ENCODE measurements around the gene LAMC2.

The LAMC2 gene

DNA sequence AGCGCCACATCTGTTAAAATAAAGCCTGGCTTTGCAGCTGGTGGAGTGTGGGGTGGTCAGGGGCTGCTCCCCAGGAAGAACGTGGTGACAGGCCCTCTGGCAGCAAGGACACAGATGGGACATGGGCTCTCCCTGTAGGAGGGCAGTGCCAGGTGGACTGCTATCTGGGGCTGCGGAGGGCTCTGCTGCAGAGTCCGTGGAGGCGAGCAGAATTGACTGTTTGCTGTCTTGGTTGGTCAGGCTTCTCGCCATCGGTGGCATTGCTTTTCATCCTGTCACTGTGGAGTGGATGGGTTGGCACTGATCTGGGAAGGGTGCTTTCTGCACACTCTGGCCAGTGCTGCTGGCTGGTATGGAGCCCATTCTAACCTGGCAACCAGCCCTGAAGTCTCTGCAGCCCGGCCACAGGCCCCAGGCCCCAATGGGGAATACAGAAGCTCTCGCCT lies 103.0 kb downstream of the LAMC2 start:
- no peak for DNase-seq

DNA sequence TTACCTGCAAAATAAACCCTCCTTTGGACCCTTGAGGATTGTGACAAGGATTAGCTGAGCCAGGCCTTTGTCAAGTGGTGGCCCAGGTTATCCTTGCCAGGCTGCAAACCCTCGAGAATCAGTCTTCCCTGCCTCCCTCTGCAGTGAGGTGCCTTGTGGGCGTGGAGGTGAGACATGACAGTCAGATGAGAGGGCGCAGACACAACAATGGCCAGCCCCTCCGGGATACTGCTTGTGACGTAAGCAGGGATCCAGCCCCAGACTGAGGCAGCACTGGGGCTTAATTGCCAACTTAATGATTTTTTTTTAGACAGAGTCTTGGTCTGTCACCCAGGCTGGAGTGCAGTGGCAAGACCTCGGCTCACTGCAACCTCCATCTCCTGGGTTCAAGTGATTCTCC lies 104.6 kb downstream of the LAMC2 start:
- DNase-seq, result no peak

DNA sequence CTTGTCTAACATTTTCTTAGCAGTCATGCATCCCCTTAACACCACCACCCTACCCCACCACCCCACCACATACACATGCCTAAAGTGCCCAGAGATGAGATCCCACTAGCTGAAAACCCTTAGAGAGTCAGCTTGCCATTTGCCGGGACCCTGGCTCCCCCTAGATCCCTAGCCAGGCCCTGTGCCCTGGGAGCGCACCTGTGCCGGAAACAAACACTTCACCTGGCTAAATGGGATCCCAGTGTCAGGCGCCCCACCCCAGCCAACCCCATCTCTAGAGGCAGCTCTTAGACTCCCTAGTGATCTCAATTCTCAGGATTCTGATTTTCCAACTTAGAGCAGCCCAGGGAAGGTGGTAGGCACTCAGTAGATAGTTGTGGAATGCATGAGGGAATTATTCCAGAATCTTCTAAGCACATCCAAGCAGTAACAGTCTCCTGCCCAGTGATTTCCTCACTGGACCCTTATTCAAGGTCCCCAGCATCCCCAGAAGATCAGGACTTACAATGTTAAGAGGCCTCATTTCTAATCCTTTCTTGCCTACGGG lies 105.2 kb downstream of the LAMC2 start:
- no peak for DNase-seq

DNA sequence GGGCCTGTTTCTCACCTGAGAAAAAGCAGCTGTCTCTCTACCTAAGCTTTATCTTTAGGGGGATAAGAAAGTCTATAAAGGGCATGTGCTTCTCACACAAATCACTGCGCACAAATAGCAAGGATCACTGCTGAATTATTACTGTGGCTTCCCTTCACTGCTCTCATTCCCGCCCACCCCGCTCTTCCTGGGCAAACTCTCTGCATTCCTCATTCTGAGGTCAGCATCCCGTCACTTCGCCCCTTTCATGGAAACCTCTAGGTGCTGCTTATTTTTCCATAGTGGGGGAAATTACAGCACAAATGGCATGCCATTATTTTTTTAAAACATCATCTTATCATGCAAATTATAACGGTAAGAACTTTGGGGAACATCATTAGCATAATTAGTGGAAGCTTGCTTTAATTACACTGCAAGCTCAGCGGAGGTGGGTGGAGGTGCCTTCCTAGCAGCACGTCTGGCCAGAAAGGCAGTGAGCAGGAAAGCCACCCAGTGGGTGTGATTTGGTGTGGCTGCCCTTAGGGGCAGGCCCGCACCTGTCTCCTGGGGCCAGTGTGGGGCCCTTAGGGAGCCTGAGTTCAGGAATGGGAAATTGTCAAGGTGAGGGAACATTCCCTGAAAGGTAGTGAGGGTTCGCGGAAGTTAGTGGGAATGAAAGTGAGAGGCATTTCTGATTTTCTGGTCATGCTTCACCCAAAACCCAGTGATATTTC lies 105.9 kb downstream of the LAMC2 start:
- DNase-seq, result no peak

DNA sequence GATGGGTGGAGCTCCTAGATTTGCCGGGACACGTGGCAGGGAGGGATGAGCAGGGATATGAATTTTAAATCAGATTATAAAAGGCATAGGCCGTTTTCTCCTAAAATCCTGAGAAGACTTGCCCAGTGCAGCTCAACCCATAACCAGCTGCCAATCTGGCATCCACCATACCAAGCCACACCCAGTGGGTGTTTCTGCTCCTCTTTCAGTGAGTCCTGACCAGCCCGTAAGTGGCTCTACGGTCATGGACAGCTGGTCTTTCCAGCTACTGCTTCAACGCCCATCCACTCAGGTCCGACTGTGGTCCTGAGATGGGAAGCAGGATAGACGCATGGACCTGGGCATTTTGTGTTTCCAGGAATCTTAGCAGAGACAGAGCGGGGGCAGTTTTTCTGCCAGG lies 107.2 kb downstream of the LAMC2 start:
- no peak for DNase-seq

DNA sequence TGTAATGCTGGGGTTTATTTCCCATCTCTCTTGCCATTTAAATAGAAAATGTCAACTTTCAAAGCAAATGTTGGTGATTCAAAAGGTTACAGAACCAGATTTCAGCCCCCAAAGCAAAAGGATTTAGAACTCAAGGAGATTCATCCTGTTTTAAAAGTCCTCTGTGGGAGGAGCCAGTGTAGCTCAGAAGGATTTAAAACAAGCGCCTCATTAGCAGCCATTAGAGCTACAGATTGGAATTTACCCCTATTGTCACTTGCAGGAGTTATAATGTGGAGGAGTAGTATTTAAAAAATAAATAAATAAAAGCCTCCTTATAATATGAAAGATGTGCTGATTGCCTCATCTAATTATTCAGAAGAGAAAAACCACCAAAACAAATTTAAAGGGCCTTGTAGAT lies 107.8 kb downstream of the LAMC2 start:
- no peak for DNase-seq

Data from AML-193 (cell line).